ENCODE measurements around the gene NAV2.

The NAV2 gene

GRCh38 chr11:20010156-20010850 lies 297.7 kb downstream of the NAV2 start:
- no peak for DNase-seq

GRCh38 chr11:20010851-20011225 lies 298.2 kb downstream of the NAV2 start:
- DNase-seq: no peak

DNA sequence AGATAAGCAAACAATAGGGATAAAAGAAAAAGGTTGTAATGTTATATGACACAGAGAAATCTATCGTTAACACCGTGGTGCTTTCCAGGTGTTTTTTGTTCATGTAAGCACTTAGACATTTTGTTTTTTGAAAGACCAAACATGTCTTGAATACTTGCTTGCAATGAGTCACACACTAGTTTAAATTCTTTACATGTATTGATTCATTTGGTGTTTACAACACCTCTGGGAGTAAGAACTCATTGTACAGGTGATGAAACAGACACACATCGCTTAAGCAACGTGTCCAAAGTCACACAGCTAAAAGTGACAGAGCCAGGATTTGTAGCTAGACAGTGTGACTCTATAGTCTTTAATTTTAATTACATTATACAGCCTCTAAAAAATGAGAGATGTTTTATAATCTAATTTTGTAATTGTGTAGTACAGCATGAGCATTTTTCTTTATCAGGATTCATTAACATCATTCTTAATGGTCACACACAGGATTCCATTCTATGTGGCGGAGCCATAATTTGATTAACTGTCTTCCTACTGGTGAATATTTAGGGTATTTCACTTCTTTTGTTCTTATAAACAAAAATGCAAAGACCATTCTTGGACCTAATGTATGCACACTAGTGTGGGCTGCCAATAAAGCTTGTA lies 298.8 kb downstream of the NAV2 start:
- DNase-seq: no peak

DNA sequence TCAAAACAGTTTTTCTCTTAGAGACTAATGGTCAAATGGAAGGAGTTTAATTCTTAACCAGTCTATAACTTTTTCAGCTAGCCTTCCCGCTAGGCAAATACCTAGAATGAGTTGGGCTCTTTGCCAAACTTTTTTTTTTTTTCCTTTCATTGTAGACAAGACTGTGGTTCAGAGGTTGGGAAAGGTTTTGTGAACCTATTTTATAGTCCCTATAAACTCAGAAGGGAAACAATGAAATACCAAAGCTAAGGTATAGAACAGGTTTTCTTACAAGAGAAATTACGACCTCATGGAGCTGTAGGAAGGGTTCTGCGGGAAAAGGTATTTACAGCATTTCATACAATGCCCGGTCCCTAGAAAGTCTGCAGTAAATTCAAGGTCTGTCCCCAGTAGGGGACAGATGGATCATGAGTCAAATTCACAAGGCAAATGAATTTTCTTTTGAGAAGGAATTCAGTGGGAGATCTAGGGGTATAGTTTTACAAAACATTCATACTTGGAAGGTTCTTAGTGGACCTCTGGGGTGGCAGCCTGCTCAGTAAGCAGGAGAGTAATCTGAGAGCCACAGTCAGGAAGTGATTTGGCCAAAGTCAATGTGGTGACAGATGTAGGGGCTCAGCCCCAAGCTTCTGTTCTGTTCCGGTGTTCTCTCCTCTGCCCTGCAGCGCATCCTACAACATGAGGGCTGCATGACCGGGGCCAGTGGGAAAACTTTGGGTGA lies 300.9 kb downstream of the NAV2 start:
- peak; percentile 87 for DNase-seq

GRCh38 chr11:20014067-20014402 lies 301.4 kb downstream of the NAV2 start:
- DNase-seq: no peak

GRCh38 chr11:20015101-20015500 lies 302.5 kb downstream of the NAV2 start:
- no peak for DNase-seq

GRCh38 chr11:20015529-20016427 lies 303.1 kb downstream of the NAV2 start:
- peak; percentile 10 for DNase-seq

DNA sequence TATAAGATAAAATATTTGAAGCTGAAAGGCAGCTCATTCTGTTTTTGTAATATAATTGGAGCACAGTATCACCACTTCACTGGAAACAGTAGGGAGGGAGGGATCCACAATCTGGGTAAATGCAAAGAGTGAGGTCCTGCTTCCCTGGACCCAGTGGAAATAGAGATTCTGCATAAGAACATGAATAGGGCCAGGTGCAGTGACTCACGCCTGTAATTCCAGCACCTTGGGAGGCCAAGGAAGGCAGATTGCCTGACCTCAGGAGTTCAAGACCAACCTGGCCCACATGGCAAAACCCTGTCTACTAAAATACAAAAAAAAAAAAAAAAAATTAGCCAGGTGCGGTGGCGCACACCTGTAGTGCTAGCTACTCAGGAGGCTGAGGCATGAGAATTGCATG lies 303.9 kb downstream of the NAV2 start:
- DNase-seq: no peak

GRCh38 chr11:20017320-20017719 lies 304.7 kb downstream of the NAV2 start:
- DNase-seq: no peak

GRCh38 chr11:20020198-20020597 lies 307.6 kb downstream of the NAV2 start:
- no peak for DNase-seq

GRCh38 chr11:20020716-20021115 lies 308.1 kb downstream of the NAV2 start:
- DNase-seq: no peak

GRCh38 chr11:20021212-20021611 lies 308.6 kb downstream of the NAV2 start:
- no peak for DNase-seq

- DNase-seq: no peak
Measured at GRCh38 chr11:20021771-20022362, 309.2 kb downstream of the NAV2 start.

DNA sequence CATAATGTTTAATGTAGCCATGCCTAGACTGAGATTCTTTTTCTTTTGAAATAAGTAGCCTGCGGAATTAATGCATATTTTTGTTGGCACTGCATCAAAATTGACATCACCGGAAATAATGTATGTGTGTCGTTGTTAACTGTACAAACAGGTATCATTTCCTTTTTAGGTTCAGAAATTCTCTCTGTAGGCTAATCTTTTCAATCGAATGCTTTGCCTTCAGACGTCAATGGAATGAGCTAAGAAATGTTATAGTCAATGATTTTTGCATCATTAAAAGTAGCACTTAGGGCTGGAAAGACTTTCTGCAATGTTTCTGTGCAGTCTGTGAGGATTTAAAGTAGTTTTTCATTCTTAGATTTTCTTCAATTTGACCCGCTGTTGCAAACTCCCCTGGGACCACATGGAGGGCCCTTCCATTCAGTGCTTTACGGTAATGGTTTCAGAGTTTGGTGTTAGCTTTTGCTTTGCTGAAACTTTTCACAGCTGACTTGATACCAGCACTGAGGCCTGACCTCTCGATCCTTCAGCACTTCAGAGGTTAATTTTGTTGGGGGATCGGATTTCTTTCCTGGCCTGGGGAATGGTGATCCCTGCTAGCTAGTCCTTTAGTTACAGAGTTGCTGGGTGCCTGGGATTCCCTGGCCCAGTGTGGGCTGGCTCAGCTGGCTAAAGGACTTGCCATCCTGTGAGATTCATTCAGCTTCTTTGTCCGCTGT lies 309.9 kb downstream of the NAV2 start:
- no peak for DNase-seq

DNA sequence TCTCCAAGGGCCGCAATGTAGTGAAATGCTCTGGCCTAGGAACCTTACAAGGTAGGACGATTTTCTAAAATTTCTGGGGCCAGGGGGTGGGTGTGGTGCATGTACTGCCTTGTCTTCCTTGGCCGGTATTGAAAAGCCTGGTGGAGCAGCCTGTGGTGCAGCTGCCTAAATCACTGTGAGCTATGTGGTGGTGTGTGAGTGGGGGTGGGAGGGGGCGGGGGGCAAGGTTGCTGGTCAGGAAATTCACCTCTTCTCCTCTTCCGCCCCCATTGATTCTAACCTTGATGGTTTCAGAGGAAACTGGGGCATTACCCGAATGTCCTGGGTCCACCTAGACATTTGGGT lies 310.4 kb downstream of the NAV2 start:
- DNase-seq: no peak

- DNase-seq: no peak
Measured at GRCh38 chr11:20024172-20024935, 311.7 kb downstream of the NAV2 start.

DNA sequence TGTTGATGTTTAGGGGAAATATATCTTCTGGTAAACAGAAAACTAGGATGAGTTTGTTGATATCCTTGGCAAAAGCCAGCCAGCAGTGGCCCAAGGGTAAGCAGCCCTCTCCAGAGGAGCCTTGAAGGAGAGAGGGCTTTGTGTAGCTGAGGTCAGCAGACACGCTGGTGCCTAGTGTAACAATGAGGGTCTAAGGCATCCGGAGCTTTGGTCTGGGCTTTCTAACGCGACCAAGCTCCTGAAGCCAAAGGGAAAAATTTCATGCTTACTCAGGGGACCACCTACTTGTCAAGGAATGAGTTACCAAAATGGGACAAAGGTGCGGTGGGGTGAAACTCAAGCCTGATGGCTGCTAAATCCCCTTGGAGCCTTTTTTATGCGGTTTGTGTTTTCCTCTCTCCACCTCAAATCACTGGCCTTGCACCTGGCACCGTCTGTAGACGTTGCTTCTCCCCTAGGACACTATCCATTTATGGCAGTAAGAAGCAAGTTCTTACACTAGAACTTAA lies 312.7 kb downstream of the NAV2 start:
- no peak for DNase-seq

DNA sequence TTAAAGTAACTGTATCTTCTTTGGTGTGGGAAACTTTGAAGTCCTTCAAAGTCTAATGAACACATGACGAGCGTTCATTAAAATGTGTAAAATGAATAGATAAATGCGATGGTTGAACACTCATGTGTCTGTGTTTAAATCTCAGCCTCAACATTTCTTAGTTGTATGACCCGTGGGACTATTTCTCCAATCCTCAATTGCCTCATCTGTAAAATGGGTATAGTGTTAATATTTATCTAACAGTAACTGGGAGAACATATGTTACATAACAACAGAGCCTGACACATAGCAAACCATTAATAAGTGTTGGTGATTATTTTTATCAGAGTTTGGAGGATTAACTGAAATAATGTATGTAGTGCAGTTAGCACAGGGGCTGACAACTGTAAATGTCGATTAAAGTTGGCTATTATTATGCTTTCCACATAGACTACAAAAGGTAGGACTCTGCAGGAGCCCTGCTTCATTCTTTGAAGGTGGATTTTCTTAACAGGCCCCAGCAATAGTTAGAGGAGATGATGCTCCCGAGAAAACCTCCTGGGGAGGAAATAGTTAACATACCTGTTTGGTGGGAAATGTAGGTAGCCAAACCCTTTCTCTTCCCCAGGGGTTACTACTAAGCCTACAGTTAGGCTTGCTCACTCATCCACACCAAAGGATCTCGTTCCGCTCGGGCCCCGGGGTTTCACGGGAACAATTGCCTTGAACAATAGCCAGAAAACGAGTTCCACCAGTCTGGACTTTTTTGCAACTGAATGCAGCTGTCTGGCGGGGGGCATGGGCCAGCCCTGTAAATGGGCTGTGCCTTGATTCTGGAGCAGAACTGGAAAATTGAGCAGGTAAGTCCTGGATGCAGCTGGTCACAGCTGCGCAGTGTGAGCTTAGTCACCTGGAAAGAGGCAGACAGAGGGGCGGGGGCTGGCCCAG lies 314.3 kb downstream of the NAV2 start:
- DNase-seq: no peak

GRCh38 chr11:20027556-20028013 lies 314.9 kb downstream of the NAV2 start:
- DNase-seq: no peak

DNA sequence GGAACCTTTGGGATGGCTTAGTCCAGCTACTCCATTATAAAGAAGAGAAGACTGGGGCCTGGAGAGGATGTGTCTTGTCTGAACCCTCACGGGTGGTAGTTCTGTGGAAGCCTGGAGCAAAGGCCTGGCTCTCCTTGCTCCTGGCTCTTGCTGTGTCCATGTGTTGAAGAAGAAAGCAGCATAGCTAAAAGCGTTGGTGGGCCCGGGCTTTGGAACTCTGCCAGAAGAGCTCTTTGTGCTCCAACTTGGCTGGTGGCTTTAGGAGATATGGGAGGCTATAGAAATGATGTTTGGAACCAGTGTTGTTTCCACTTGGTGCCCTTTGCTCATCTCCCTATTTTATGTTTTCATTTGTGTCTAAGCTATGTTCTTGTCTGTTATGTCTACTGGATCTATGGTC lies 316.6 kb downstream of the NAV2 start:
- no peak for DNase-seq

All from DMS 273 treated with DMSO at 0.1 percent for 48 hours (cell line).